ENCODE measurements around the gene PIP4K2A. TPM values are rescaled to one million over a fixed set of nuclear protein-coding genes. Genes with fewer than 3 reads are reported as not detected.

The PIP4K2A gene
- total and polyA plus RNA-seq, 12 donors = 12.3 to 70.6 (median 28.5) TPM

- Histone ChIP-seq H3K27ac (no peak overlapping the region), H3K4me1 (replicated peaks in 1 of 2) (no peaks in the 10 kb centered on the region), H3K9me3 (replicated peaks in 1 of 3) (no peaks in the 10 kb centered on the region), H3K4me3 (no peak overlapping the region), H3K27me3 (no peaks in the 10 kb centered on the region), H3K36me3 (replicated peaks in 1 of 2) (no peaks in the 10 kb centered on the region)
- TF ChIP-seq, protein P1, sequence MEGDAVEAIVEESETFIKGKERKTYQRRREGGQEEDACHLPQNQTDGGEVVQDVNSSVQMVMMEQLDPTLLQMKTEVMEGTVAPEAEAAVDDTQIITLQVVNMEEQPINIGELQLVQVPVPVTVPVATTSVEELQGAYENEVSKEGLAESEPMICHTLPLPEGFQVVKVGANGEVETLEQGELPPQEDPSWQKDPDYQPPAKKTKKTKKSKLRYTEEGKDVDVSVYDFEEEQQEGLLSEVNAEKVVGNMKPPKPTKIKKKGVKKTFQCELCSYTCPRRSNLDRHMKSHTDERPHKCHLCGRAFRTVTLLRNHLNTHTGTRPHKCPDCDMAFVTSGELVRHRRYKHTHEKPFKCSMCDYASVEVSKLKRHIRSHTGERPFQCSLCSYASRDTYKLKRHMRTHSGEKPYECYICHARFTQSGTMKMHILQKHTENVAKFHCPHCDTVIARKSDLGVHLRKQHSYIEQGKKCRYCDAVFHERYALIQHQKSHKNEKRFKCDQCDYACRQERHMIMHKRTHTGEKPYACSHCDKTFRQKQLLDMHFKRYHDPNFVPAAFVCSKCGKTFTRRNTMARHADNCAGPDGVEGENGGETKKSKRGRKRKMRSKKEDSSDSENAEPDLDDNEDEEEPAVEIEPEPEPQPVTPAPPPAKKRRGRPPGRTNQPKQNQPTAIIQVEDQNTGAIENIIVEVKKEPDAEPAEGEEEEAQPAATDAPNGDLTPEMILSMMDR (IDR thresholded peaks at IDR 0.05) = no peak
- no peak for TF ChIP-seq POLR2A (IDR thresholded peaks at IDR 0.05)
- WGBS, 4 donors = 0 to 57% (median 26%) methylated on average over 1 of the region's 1 CpG
- DNase-seq = no peak
- intact Hi-C loops (cut with DNase I) = no loop called here
Observed at GRCh38 chr10:22486431-22486830, 227.9 kb downstream of the PIP4K2A start.

Other genes starting within 250 kb of the PIP4K2A start
- gene ARMC3, start 213.5 kb upstream of the PIP4K2A start, total RNA-seq = under 1 TPM in 1 of 9 donors, not detected in 8; 0.17 TPM
- not detected for gene ARMC3, start 213.5 kb upstream of the PIP4K2A start, polyA plus RNA-seq